Endometrium (tissue), 2 donors: ENCODE data around the gene GRIP1.
A peak's percentile ranks its signal among the peaks of the same experiment; 100 is the strongest.

Source experiments
- FAIRE-seq: peaks from 2 replicates; lab custom pipeline; 2012; peaks lifted over from hg19 to GRCh38; lab: Jason Lieb, UNC
- donor health status: control.
- donor health status: control.

The GRIP1 gene, protein sequence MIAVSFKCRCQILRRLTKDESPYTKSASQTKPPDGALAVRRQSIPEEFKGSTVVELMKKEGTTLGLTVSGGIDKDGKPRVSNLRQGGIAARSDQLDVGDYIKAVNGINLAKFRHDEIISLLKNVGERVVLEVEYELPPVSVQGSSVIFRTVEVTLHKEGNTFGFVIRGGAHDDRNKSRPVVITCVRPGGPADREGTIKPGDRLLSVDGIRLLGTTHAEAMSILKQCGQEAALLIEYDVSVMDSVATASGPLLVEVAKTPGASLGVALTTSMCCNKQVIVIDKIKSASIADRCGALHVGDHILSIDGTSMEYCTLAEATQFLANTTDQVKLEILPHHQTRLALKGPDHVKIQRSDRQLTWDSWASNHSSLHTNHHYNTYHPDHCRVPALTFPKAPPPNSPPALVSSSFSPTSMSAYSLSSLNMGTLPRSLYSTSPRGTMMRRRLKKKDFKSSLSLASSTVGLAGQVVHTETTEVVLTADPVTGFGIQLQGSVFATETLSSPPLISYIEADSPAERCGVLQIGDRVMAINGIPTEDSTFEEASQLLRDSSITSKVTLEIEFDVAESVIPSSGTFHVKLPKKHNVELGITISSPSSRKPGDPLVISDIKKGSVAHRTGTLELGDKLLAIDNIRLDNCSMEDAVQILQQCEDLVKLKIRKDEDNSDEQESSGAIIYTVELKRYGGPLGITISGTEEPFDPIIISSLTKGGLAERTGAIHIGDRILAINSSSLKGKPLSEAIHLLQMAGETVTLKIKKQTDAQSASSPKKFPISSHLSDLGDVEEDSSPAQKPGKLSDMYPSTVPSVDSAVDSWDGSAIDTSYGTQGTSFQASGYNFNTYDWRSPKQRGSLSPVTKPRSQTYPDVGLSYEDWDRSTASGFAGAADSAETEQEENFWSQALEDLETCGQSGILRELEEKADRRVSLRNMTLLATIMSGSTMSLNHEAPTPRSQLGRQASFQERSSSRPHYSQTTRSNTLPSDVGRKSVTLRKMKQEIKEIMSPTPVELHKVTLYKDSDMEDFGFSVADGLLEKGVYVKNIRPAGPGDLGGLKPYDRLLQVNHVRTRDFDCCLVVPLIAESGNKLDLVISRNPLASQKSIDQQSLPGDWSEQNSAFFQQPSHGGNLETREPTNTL

DNA sequence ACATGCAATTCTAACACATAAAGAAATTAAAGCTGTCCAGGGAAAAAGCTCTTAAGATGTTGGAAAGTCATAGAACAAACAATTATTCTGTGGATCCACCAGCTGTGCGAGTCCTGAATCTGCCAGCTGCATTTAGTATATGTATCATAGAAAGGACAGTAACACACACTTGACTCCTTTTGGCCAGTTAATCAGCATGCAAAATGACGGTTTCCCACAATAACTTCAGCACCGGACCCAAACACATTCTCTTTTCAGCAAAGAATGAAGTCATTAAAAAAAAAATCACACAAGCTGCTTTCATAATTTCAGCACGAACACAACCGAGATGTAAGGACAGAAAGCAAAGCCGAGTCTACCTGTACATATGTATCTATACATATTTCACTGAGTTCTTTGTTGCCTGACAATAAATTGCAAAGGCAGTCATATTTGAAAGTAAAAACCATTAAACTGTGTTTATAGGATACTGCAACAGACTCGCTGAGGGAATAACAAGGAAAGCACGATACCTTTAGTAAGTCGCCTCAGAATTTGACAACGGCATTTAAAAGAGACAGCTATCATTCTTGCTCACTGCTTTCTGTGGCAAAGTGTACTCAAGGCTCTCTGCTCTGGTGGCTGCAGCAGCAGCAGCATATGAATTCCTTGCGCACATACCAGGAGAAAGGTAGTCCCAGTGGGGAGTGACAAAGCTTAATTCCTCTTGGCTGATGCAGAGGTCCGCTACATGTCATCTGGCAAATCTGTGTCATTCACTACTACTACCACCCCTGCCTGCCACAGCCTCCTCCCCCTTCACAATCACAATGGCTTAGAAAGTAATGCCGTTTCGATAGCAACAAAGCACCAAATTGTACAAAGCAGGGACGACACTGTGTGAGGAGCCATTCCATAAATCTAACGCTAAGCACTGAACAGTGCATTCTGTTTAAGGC is at the start of gene GRIP1:
GRIP1 (minus strand) TSS at position 739 of the 938 bp plus-strand sequence; CDS start at position 567, 172 bp downstream.
- no peak for FAIRE-seq

DNA sequence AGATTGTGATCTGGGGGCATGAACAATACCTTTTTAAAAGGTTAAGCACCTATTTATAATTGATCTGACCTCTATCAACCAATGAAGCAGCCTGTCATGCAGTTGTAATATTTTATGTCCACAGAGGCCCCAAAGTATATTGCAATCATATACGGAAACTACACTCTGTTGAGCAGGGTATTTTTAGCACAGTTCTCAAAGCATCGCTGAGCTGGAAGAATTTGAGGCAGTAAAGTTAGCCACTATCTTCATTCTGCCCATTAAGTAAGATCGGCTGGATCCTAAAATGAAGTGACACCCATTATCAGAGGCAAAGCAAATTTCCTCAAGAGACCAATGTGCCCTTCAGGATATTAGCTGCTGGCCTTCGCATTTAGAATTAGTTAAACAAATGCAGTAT is 47.7 kb upstream of the GRIP1 start:
- FAIRE-seq = no peak

DNA sequence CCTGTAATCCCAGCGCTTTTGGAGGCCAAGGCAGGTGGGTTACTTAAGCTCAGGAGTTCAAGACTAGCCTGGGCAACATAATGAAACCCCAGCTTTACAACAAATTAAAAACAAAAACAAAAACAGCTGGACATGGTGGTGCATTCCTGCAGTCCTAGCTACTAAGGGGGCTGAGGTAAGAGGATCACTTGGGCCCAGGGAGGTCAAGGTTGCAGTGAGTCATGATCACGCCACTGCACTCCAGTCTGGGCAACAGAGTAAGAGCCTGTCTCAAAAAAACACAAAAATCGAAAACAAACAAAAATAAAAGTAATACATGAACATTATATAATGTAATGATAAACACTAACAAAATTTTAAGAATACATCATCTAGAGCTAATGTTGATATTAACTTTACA is 46.2 kb upstream of the GRIP1 start:
- no peak for FAIRE-seq

DNA sequence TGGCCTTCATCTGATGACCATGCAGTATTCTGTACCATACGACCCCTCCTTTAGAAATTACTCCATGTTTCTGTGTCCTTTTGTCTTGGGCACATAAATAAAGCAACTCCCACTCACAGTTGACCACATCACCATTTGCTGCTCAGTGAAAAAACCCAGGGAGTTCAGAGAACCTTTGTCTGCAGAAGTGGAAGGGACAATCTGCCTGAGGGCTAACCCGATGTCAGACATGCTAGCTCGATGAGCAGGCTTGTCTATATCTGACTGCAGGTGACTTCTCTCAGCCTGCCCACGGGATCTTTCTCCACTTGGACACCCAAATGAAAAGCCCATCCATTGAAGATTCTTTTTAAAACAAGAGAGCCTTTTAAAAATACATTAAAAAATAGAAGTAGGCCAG is 45.7 kb upstream of the GRIP1 start:
- FAIRE-seq = no peak

DNA sequence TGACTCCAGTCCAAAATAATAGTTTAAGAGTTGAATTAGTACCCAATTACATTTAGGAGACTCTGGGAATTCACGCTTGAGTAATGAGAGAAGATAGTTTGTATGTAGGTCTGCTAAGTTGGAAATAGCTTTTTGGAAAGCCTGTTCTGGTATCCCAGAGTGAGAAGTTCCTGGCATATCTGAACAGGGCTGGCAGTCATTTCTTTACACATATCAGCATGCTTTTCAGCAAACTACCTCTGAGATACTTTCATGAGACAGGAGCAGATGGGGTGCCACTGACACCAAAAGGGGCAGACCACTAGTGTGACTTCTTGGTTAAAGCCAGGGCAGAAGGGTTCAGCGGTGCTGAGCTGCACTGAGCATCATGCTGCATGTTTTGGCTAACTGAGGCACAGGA is 45.1 kb upstream of the GRIP1 start:
- no peak for FAIRE-seq

DNA sequence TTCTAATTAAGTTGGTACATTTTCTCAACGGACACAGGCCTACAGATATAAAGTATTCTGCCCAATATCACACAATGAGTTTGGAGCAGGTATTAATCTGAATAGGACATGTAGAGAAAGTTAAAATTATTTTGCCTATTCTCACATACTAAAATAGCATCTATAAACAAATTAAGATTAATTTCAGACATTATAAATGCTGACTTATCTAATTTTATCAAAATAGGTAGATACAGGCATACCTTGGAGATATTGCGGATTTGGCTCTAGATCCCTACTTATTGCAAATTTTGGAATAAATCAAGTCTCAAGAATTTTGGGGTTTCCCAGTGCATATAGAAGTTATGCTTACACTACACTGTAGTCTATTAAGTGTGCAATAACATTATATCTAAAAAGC is 41.0 kb upstream of the GRIP1 start:
- FAIRE-seq = no peak

DNA sequence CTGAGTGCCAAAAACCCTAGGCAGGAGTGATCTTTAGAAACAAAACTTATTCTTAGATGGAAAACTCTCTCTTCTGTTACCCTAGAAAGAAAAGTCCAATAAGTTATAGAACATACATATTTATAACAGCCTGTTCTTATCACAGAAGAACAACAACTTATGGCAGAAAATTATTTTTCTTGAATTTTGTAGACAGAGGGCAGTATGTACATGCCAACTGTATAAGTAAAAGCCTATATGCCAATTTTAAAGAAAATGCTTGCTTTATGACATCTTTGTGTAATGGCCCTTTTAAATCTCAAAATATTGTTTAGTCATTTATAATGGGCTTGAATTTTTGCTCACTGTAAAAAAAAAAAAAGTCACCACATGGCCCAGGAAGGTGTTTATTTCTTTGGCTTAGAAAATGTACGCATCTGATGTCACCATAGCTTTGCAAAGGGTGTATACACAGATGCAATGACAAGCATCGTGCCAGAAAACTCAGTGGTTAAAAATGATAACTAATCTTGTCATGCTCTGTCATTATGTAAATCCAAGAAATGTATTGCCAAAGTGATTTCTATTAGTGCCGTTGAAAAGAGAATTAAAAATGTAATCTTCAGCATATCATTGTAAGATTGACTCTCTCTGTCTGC is 38.3 kb upstream of the GRIP1 start:
- no peak for FAIRE-seq

DNA sequence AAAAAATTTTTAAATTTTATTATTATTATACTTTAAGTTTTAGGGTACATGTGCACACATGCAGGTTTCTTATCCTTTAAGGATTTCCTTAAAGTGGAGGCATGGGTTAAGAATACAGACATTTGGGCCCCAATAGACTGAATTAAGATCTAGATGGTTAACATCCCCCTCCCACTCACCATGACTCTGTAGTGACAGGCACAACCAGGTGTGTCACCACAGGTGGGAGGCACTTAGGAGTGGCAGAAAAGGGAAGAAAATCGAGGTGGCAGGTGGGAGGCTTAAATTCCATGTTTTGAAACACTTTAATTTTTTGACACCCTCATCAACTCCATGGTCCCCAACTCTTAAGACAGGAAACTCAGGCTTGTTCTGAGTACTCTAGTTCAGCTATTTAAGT is 37.6 kb upstream of the GRIP1 start:
- FAIRE-seq = no peak

DNA sequence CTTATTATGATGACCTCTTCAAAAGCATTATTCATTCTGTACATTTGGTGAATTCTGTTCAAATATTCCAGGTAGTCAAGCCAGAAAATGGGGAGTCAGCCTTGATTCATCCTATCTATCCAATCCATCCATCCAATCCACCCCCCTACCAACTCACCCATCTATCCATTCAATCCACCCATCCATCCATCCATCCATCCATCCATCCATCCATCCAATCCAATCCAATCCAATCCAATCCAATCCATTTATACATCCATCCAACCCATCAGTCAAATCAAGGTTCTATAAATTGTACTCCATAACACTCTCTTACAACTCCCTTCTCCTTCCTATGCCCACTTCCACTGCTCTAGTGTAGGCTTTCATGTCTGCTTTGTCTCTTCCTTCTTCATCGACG is 35.8 kb upstream of the GRIP1 start:
- no peak for FAIRE-seq

DNA sequence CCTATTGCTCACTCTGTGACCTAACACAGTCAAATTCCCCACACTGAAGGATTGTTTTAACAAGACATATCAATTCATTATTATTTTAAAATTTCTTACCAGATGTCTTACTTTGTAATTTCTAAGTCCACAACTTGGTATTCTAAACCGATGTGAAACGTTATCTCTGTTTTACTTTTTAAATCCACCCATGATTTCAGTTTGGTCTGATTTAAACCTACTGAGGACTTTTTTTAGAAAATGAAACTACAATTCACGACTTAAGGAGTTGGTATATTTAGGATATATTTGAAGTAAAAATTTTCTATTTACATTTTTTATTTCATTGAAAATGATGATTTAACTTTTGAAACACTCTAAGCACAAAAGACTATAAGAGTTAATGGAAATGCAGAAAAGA is 35.1 kb upstream of the GRIP1 start:
- FAIRE-seq = peak; percentile 78

DNA sequence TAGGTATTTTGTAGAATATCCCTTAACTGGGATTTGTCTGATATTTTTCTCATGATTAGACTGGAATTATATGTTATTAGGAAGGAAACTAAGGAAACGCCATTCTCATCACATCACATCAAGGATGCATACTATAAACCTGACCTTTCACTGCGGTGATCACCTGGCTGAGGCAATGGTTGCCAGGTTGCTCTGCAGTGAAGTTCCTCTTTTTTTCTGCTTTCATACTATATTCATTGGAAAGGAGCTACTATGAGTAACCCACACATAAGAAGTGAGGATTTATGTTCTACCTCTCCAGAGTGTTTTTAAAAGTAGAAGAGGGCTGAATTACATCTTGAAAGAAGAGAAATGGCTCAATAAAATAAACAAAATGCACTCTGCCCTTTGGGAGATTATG is 31.0 kb upstream of the GRIP1 start:
- FAIRE-seq = no peak

DNA sequence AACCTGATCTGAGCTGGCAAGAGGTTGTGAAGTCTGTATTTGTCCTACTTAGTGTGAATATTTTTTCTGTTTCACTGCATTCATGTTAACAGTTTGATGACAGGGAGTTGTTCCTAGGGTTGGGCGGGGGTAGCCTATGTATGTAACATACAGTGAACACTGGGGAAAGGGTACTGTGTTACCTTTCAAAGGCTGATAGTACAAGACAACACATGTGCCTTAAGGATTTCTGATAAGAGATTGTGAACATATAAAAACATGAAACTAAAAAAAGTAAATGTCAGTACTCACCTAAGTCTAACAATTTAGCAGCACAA is 30.5 kb upstream of the GRIP1 start:
- FAIRE-seq = no peak

DNA sequence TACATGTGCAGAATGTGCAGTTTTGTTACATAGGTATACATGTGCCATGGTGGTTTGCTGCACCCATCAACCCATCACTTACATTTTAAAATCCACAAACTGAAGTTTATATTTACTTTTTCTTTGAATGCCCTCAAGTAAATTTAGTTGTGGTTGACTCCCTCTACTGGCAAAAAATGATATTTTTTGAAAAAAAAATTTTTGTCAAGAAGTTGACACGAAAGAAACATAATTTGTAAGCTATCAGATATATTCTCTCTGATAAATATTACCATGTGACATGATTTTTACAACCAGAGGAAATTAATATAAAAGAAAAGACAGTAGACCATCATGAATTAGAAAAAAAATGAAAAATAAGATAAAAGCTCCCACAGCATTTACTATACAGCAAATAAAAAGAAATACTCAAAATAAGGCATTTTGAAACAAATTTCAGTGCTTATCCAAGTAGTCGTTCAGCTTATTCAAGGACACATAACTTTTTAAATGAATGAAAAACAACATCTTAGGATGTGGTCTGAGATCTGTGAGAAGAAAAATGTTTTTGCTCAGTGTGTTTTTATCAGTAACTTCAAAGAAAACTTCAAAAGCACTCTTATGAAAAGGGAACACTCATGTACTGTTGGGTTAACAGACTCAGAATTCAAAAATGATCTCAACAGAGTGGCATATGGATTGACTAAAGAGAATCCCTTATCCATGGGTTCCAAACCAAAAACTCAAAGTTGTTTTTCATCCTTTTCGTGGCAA is 30.0 kb upstream of the GRIP1 start:
- FAIRE-seq = peak; percentile 85

DNA sequence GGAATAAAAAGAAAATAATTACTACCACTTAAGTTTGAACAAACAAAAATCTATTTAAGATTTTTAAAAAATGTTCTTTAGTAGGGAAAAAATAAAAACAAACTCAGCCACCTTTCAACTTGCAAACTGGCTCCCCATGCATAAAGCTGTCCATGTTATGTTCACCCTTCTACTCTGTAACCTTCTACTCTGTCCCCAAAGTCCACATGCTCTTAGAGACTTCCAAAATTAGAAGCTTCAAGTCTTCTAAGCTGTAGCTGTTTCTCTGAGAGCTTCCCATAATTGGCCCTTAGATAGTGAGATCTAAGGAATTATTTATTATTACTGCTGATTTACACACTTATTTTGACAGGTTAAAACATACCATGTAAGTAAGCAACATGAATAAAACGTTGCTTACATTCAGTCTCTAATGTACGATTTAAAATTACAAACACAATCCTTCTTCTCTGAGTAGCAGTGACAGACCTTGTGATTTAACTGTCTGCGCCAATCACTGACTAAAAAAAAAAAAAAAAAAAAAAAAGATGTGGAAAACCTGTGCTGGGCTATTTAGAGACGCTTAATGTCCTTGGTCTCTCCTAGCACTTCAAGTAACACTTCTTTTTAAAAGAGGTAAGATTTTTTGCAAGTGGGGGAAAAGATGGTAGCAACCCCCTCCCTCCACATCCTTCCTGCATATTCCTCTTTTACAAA is 28.3 kb upstream of the GRIP1 start:
- FAIRE-seq = no peak

DNA sequence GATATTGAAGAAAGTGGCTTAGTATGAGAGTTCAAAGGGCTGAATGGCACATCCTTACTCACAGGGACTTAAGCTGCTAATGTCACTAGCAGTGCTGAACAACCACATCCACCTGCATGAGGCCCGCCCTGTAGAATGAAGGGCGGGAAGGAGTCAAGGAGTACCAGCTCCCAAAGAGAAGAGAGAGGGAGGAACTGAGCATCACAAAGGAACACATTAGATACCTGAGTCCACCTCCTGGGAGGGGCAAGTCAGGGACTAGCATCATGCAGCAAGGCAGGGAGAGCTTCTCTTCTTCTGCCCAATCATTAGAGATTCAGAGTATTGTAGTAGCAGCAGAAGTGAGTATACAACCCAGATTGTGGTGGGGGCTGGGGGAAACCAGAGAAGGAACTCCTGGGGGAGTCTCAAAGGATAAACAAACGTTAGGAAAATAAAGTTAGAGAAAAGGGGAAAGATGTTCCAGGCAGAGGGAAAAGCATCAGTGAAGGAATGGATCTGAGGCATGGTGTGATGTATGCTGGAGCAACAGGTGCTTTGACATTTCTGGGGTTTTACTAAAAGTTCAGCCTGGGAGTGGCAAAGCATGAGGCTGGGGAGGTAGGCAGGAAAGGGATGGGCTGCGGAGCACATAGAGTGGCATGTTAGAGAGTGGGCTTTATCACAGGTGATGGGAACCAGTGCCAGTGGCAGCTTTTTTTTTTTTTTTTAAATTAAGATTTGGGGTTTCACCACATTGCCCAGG is 21.0 kb upstream of the GRIP1 start:
- FAIRE-seq = no peak

DNA sequence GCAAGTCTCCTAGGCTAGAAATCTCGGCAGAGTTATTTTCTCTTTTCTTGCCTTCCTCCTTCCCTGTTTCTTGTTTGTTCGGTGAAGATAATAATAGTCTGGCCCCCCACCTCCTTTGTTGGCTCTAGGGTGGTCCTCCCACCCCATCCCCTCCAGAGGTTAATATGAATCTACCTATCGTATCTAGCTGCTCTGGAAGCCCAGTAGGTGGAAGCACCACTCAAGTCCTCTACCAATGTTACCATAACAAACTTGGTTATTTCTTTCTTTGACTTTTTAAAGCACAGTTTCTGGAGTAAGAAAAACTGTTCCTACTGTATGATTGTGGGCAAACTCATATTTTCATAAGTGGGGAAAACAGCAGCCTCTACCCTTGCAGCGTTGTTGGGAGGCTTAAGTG is 19.7 kb upstream of the GRIP1 start:
- no peak for FAIRE-seq

DNA sequence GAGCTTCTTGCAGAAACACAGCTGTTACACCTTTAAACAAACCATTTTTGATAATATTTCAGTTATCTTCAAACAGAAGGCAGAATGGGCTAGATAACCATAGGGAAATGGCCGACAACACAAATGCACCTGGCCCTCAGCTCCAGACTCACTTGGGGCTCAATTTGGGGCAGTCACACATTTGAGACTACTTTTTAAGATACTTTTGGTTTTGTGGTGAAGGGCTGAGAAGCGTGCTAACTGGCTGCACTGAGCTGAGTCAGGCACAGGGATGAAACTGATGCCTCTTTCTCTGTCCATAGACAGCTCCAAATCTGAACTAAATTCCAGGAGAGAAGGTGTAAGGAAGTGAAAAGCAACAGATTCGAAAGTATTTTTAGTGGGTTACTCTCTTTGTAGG is 18.5 kb upstream of the GRIP1 start:
- no peak for FAIRE-seq

DNA sequence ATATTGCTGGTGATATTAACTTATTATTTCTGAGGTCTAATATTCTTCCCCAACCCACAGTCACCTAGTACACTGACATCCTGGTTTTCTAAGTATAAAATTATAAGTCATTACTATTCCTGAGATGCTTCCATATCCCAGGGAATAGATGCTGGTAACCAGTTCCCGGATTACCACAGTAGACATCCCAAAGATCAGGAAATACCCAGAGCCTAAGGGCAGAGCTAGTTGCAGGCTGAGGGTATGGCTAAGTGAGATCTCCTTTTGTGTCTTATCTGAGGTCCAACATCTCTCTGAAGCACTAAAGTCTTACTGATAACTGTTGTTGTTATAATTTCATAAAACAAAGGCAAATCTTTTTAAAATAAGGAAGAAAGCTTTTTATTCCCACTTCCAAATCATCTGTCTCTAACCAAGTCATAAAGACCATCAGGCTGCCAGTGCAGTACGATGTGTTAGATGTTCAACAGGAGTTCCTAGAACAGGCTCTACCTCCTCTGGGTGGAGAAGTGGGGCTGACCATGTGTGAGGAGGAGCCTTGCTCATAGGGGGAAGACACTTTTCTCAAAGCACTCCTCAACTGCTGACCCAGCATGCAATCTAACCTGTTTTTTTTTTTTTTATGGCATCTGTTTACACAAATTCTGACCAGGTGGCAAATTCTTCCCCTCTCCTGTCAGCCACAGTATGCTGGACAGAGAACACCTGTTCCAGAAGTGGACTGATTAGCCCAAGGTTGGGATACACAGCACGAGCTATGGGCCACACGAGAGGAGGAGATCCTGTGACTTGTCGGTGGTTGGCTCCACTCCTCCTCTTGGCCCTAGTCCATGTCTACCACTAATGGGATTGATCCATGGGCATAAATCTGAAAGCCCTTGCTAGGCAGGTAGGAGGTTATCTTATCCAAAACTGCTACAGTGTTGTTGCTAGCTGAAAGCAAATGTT is 16.1 kb upstream of the GRIP1 start:
- FAIRE-seq = no peak
